PC-9 (cell line): ENCODE data around the gene PTPRF. TPM values are rescaled to one million over a fixed set of nuclear protein-coding genes. Genes with fewer than 3 reads are reported as not detected.

Experiments used
- BruUV-seq: library from RNA; stranded (reverse); fragments of 400-500 nt; replicated peaks from 2 replicates; lab custom pipeline; 2021; lab: Mats Ljungman, UMichigan
- CTCF ChIA-PET: fragments of 300-600 bp; sonication (Branson Sonifier 250); formaldehyde crosslinking; loops from one replicate; lab custom pipeline; 2022; ENCODE audit warnings: antibody characterized with exemption; lab: Charles Lee
- POLR2A ChIA-PET: fragments of 300-600 bp; sonication (Branson Sonifier 250); formaldehyde crosslinking; loops from one replicate; lab custom pipeline; 2022; ENCODE audit warnings: antibody characterized with exemption; ENCODE audit not compliant: unreplicated experiment; lab: Charles Lee
- DNase-seq, 2 experiments: peaks; one replicate each; pipeline versions ENCODE4 v3.0.0 to v3.0.0-alpha.2; 2015 to 2022; ENCODE audit warnings: mixed read lengths in 1 of 2
- H2AFZ ChIP-seq: fragments of 200-600 bp; sonication (generic); 2 replicates; pipeline ENCODE4 v1.8.1; 2017; ENCODE audit warnings: antibody characterized with exemption
- H3F3A ChIP-seq: fragments of 200-600 bp; sonication (generic); 2 replicates; pipeline ENCODE4 v1.8.1; 2017; ENCODE audit warnings: antibody characterized with exemption, mild to moderate bottlenecking, low read depth; ENCODE audit not compliant: insufficient read depth
- H3K27ac ChIP-seq: fragments of 200-600 bp; sonication (generic); 2 replicates; pipeline ENCODE4 v1.6.1; 2016; ENCODE audit warnings: mixed run types
- H3K27me3 ChIP-seq: fragments of 200-600 bp; sonication (generic); 2 replicates; pipeline ENCODE4 v1.6.1; 2016; ENCODE audit warnings: low read depth, mixed run types; ENCODE audit not compliant: insufficient read depth
- H3K36me3 ChIP-seq: fragments of 200-600 bp; sonication (generic); 2 replicates; pipeline ENCODE4 v1.6.1; 2016; ENCODE audit warnings: low read depth, mixed run types
- H3K4me1 ChIP-seq: fragments of 200-600 bp; sonication (generic); replicated peaks from 2 replicates; pipeline ENCODE4 v1.6.1; 2016; ENCODE audit warnings: mixed run types; ENCODE audit not compliant: insufficient read depth
- H3K4me2 ChIP-seq: fragments of 200-600 bp; sonication (generic); 2 replicates; pipeline ENCODE4 v1.6.1; 2017; ENCODE audit warnings: mixed run types
- H3K4me3 ChIP-seq: fragments of 200-600 bp; sonication (generic); 2 replicates; pipeline ENCODE4 v1.6.1; 2016; ENCODE audit warnings: mixed run types
- H3K79me2 ChIP-seq: fragments of 200-600 bp; sonication (generic); 2 replicates; pipeline ENCODE4 v1.6.1; 2017; ENCODE audit warnings: low read depth, mixed run types
- H3K9me2 ChIP-seq: fragments of 200-600 bp; sonication (generic); 2 replicates; pipeline ENCODE4 v1.8.1; 2017; ENCODE audit warnings: mild to moderate bottlenecking; ENCODE audit not compliant: insufficient read depth
- H3K9me3 ChIP-seq: fragments of 200-600 bp; sonication (generic); 2 replicates; pipeline ENCODE4 v1.8.1; 2016; ENCODE audit warnings: low read depth; ENCODE audit not compliant: insufficient read depth
- H4K20me1 ChIP-seq: fragments of 200-600 bp; sonication (generic); 2 replicates; pipeline ENCODE4 v1.8.1; 2017; ENCODE audit not compliant: insufficient read depth
- EZH2 ChIP-seq: fragments of 200-600 bp; sonication (generic); IDR thresholded peaks from 2 replicates; pipeline ENCODE4 v1.8.0; 2017; ENCODE audit warnings: antibody characterized with exemption, low read depth
- intact Hi-C: fragments of 100-400 bp; cut with micrococcal nuclease; formaldehyde crosslinking; loops from one replicate; pipeline ENCODE4 v1.10.0; 2022; ENCODE audit not compliant: unreplicated experiment
- total RNA-seq: library from RNA; stranded (reverse); gene quantifications from 2 replicates; pipeline ENCODE4 v1.2.3, GENCODE V29; 2021
- TF ChIP-seq, protein P1 (sequence below): fragments of 200-600 bp; sonication (generic); conservative IDR thresholded peaks from 2 replicates; pipeline ENCODE4 v1.6.1; 2017; ENCODE audit warnings: mixed run types, antibody characterized with exemption, mild to moderate bottlenecking, moderate library complexity

Gene PTPRF
- total RNA-seq, 1 experiment from 2014 or later, result 359 TPM

DNA sequence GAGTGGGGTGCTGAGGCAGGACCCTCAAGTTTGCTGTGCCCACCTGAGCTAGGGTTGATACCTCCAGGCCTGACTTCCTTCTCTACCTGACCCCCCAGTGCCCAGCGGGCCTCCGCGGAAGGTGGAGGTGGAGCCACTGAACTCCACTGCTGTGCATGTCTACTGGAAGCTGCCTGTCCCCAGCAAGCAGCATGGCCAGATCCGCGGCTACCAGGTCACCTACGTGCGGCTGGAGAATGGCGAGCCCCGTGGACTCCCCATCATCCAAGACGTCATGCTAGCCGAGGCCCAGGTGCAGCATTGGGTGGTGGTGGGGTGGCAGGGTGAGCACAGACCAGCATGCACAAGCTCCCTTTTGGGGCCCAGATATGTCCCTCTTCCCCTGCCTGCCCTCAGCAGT is 67.9 kb downstream of the PTPRF start:
- Histone ChIP-seq H3K4me3 (no peak overlapping the region), H3F3A (no peaks in the 10 kb centered on the region; the same call in 1 of the 2 replicates), H3K9me3 (no peaks in the 10 kb centered on the region), H4K20me1 (no peaks in the 10 kb centered on the region), H3K4me2 (no peak overlapping the region), H2AFZ (no peak overlapping the region), H3K4me1 (no peaks in the 10 kb centered on the region), H3K79me2 (no peaks in the 10 kb centered on the region), H3K27me3 (no peaks in the 10 kb centered on the region), H3K27ac (no peak overlapping the region), H3K36me3 (no peaks in the 10 kb centered on the region), H3K9me2 (no peaks in the 10 kb centered on the region)
- CTCF ChIA-PET, result no interaction called here
- no TSS peak for BruUV-seq
- POLR2A ChIA-PET, result no interaction called here
- TF ChIP-seq, protein P1, sequence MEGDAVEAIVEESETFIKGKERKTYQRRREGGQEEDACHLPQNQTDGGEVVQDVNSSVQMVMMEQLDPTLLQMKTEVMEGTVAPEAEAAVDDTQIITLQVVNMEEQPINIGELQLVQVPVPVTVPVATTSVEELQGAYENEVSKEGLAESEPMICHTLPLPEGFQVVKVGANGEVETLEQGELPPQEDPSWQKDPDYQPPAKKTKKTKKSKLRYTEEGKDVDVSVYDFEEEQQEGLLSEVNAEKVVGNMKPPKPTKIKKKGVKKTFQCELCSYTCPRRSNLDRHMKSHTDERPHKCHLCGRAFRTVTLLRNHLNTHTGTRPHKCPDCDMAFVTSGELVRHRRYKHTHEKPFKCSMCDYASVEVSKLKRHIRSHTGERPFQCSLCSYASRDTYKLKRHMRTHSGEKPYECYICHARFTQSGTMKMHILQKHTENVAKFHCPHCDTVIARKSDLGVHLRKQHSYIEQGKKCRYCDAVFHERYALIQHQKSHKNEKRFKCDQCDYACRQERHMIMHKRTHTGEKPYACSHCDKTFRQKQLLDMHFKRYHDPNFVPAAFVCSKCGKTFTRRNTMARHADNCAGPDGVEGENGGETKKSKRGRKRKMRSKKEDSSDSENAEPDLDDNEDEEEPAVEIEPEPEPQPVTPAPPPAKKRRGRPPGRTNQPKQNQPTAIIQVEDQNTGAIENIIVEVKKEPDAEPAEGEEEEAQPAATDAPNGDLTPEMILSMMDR, result no peak
- no peak for TF ChIP-seq EZH2
- DNase-seq, result no peak
- intact Hi-C loops, result no loop called here

DNA sequence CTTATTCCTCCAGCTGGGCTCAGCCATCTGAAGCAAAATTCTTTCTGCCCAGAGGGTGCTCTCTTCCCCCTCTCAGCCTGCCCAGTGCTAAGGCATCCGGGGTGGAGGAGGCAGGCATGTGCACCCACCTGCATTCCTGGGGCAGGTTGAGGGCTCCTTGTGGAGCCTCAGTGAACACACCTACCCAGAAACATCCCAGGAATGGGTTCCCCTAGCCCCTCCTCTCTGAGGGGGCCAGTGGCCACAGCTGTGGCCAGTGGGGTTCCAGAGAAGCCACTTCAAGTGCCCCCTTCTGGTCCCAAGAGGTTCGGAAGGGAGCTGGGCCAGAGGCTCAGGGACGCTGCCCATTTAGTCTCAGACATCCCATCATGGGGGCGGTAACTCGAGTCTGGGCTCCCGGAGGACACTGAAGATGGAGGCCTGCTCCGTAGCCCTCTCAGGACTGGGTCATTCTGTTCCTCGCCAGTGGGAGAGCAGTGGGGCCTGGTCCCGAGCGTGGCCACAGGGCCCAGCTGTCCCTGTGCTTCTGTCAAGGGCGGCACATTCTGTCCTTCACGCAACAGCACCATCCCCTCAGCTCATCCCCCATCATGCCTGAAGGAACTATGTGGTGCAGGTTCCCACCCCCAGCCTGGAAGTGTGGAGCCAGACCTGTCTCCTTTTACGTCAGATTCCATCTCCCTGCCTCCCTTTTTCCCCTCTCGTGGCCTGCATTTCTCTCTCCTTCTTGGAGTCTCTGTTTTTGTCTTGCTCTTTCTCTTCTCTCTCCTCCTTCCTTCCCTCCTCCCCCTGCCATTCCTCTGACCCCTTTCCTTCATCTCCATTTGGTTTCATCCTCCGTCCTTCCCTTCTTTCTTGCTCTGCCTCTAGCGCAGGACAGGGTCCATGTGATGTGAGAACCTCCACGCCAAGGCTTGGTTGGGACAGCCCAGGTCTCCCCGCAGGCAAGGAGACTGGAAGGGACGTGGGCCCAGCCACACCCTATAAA is 69.6 kb downstream of the PTPRF start:
- Histone ChIP-seq H3K9me2 (no peaks in the 10 kb centered on the region), H3K27ac (no peak overlapping the region), H3K4me2 (no peak overlapping the region), H4K20me1 (no peaks in the 10 kb centered on the region), H3F3A (no peaks in the 10 kb centered on the region; the same call in 1 of the 2 replicates), H3K36me3 (peaks cover 5% of the 10 kb centered on the region; the same call in 1 of the 2 replicates), H3K4me3 (no peak overlapping the region), H3K9me3 (no peaks in the 10 kb centered on the region), H3K4me1 (no peaks in the 10 kb centered on the region), H3K79me2 (no peaks in the 10 kb centered on the region), H2AFZ (no peak overlapping the region), H3K27me3 (no peaks in the 10 kb centered on the region)
- ChIA-PET POLR2A (no interaction called here), CTCF (no interaction called here)
- no TSS peak for BruUV-seq
- intact Hi-C loops, result loop anchor here (5.0 kb wide), 1 partner anchor 73 kb away; no protein-coding TSS in a partner anchor
- TF ChIP-seq, protein P1, result no peak
- TF ChIP-seq EZH2, result no peak
- DNase-seq, result peak in 1 of 2 experiments; percentile 9

DNA sequence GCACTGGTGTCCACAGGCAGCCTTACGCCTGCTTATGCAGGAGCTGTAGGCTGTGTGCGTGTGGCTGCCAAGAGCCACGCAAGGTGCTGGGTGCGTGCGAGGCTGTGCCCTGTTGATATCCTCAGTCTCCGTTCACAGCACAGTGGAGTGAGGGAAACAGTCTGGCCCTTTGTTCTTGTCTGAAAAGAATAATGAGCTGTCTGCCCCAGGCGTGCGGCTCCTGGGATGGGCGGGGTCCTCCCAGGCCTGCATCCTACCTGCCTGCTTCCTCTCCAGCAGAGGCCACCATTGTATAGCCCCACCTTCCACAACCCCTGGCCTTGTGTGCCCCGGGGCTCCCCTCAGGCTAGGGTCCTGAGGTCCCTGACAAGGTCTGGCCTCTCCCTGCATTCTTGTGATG is 72.3 kb downstream of the PTPRF start:
- ChIA-PET CTCF (no interaction called here), POLR2A (interaction anchor here (0.5 kb wide), 1 partner anchor 47 kb away, joined by 3 read pairs; the partner anchor contains the start of gene KDM4A)
- no peak overlapping the region for H3K4me3 ChIP-seq
- BruUV-seq, result no TSS peak
- peaks cover 17% of the 10 kb centered on the region; the same call in 1 of the 2 replicates for H3K36me3 ChIP-seq
- no peaks in the 10 kb centered on the region for H3K9me3 ChIP-seq
- no peaks in the 10 kb centered on the region for H3K9me2 ChIP-seq
- H3K79me2 ChIP-seq, result no peaks in the 10 kb centered on the region
- no peaks in the 10 kb centered on the region; the same call in 1 of the 2 replicates for H3F3A ChIP-seq
- intact Hi-C loops, result loop anchor here (5.0 kb wide), 1 partner anchor 76 kb away; no protein-coding TSS in a partner anchor
- peak in 1 of 2 experiments; percentile 58 for DNase-seq
- no peaks in the 10 kb centered on the region for H3K27me3 ChIP-seq
- no peaks in the 10 kb centered on the region for H4K20me1 ChIP-seq
- TF ChIP-seq EZH2, result no peak
- TF ChIP-seq, protein P1, result no peak
- H2AFZ ChIP-seq, result no peak overlapping the region
- no peaks in the 10 kb centered on the region for H3K4me1 ChIP-seq
- H3K27ac ChIP-seq, result no peak overlapping the region
- no peak overlapping the region for H3K4me2 ChIP-seq
